ENCODE data around the gene PNP.

Gene PNP

DNA sequence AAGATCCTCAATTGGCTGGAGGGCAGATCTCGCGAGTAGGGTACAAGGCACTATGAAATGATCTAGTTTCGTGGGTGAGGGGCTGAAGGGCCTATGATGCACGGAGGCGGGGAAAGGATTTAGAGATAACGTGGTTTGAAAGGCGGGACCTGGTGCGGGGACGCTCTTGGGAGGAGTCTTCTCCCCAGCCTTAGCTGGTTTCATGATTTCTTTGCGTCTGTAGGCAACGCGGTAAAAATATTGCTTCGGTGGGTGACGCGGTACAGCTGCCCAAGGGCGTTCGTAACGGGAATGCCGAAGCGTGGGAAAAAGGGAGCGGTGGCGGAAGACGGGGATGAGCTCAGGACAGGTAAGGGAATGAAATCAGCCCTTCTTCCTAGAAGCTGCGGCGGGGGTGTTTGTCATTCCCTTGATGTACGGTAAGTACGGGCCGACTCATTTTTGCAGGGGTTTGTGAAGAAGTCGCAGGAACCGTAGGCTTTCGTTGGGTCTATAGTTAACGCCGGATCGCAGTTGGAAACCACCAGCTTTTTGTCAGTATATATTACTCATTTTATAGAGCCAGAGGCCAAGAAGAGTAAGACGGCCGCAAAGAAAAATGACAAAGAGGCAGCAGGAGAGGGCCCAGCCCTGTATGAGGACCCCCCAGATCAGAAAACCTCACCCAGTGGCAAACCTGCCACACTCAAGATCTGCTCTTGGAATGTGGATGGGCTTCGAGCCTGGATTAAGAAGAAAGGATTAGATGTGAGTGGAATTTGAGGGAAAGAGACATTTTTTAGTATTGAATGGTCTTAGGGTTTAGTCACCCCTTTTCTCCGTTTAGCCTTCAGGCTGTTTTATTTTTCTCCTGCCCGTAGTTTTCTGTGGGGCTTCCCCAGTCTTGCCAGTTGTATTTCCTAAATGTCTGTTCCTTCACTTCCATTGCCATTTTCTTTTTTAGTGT lies 13.6 kb upstream of the PNP start:
- peak overlapping the region; percentile 91 for H3K9ac ChIP-seq (ENCODE audit: low read depth, low read length)
- H3K9me3 ChIP-seq (ENCODE audit: control insufficient read depth, insufficient read depth, low read length): no peaks in the 10 kb centered on the region
- peak overlapping the region; percentile 85 for H3K4me3 ChIP-seq (ENCODE audit: low read depth, low read length)
- H3K27ac ChIP-seq (ENCODE audit: low read depth, low read length): peak overlapping the region; percentile 90
- H3K4me1 ChIP-seq (ENCODE audit: control insufficient read depth, insufficient read depth, low read length): peaks cover 16% of the 10 kb centered on the region
- H3K36me3 ChIP-seq (ENCODE audit: control insufficient read depth, insufficient read depth, low read length): peaks cover 65% of the 10 kb centered on the region
- H3K27me3 ChIP-seq (ENCODE audit: control insufficient read depth, insufficient read depth, low read length): no peaks in the 10 kb centered on the region

DNA sequence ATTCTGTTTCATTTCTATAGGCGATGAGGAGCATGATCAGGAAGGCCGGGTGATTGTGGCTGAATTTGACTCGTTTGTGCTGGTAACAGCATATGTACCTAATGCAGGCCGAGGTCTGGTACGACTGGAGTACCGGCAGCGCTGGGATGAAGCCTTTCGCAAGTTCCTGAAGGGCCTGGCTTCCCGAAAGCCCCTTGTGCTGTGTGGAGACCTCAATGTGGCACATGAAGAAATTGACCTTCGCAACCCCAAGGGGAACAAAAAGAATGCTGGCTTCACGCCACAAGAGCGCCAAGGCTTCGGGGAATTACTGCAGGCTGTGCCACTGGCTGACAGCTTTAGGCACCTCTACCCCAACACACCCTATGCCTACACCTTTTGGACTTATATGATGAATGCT lies 12.2 kb upstream of the PNP start:
- H3K4me1 ChIP-seq (ENCODE audit: control insufficient read depth, insufficient read depth, low read length): peaks cover 17% of the 10 kb centered on the region
- 0 out of 2 replicates have a peak overlapping the region, but pooled peaks have one; percentile 85 for H3K4me3 ChIP-seq (ENCODE audit: low read depth, low read length)
- peak overlapping the region; percentile 60 for H3K27ac ChIP-seq (ENCODE audit: low read depth, low read length)
- H3K27me3 ChIP-seq (ENCODE audit: control insufficient read depth, insufficient read depth, low read length): no peaks in the 10 kb centered on the region
- H3K36me3 ChIP-seq (ENCODE audit: control insufficient read depth, insufficient read depth, low read length): peaks cover 52% of the 10 kb centered on the region
- no peak overlapping the region for H3K9ac ChIP-seq (ENCODE audit: low read depth, low read length)
- no peaks in the 10 kb centered on the region for H3K9me3 ChIP-seq (ENCODE audit: control insufficient read depth, insufficient read depth, low read length)

DNA sequence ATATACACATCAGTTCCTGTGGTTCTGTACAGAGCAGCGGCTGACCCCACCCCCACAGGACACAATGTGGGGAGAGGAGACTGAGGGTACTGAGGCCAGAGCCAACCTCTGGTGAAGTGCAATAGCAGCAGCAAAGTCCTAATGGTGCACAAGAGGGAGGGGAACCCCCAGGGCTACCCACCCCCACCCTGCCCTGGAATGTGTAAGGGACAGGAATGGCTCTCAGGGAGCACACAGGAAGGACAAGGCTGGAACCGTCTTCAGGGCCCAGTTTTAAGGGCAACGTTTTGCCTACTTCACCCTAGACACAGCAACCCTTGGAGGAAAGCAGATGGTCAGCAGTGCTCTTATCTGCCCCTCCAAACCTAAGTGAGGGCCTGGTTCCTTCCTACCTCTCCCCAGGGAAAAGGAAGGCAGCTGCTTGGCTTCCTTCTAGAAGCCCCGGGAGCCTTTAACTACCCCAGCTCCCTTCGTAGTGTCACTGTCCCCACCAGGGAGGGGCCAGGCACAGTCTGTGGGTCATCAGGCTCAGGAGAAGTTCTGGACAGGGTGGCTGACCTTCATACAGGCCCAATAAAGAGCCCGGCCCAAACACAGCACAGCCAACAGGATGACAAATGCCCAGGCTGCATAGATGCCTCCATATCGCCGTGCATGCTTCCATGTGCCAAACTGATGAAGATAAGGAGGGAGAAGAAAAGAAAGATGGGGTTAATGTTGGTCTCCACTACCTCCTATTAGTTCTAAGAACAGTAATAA lies 11.0 kb upstream of the PNP start:
- Histone ChIP-seq H3K4me3 (ENCODE audit: low read depth, low read length) (no peak overlapping the region), H3K9me3 (ENCODE audit: control insufficient read depth, insufficient read depth, low read length) (no peaks in the 10 kb centered on the region), H3K27me3 (ENCODE audit: control insufficient read depth, insufficient read depth, low read length) (no peaks in the 10 kb centered on the region), H3K27ac (ENCODE audit: low read depth, low read length) (peak overlapping the region; percentile 60), H3K4me1 (ENCODE audit: control insufficient read depth, insufficient read depth, low read length) (peaks cover 20% of the 10 kb centered on the region), H3K36me3 (ENCODE audit: control insufficient read depth, insufficient read depth, low read length) (peaks cover 46% of the 10 kb centered on the region), H3K9ac (ENCODE audit: low read depth, low read length) (no peak overlapping the region)

DNA sequence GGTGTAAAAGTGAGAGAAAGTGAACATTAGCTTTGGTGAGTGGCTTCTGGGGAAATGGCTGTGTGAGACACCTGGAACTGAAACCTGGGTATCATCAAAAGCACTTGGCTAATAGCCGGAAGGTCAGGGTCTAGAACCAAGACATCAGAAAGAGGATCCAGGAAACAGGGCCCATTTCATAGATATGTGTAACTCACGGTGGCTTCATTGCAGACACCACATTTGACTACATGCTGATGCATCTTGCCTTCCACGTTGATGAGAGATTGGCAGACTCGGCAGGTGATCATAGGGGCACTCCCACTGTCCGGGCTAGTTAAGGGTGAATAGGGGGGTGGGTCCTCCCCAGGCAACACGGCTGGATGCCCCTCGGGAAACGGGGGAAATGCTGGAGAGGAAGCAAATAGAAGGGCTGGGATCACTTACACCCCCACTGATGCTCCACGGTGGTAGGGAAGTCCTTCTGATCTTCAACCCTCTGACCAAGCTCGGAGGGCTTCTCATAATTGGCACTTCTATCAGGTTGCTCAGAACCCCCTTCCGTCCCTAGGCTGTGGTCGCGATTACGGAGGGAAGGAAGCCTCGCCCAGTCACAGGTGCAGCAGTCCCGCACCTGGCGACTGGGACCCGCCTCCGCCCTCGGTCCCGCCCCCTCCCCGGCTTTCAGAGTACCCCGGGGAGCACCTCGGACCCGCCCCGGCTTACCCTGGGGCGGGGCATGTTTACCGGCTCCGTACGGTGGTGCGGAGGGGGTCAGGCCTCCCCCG lies 8.6 kb upstream of the PNP start:
- Histone ChIP-seq H3K27ac (ENCODE audit: low read depth, low read length) (peak overlapping the region; percentile 96), H3K36me3 (ENCODE audit: control insufficient read depth, insufficient read depth, low read length) (peaks cover 46% of the 10 kb centered on the region), H3K4me1 (ENCODE audit: control insufficient read depth, insufficient read depth, low read length) (peaks cover 20% of the 10 kb centered on the region)

DNA sequence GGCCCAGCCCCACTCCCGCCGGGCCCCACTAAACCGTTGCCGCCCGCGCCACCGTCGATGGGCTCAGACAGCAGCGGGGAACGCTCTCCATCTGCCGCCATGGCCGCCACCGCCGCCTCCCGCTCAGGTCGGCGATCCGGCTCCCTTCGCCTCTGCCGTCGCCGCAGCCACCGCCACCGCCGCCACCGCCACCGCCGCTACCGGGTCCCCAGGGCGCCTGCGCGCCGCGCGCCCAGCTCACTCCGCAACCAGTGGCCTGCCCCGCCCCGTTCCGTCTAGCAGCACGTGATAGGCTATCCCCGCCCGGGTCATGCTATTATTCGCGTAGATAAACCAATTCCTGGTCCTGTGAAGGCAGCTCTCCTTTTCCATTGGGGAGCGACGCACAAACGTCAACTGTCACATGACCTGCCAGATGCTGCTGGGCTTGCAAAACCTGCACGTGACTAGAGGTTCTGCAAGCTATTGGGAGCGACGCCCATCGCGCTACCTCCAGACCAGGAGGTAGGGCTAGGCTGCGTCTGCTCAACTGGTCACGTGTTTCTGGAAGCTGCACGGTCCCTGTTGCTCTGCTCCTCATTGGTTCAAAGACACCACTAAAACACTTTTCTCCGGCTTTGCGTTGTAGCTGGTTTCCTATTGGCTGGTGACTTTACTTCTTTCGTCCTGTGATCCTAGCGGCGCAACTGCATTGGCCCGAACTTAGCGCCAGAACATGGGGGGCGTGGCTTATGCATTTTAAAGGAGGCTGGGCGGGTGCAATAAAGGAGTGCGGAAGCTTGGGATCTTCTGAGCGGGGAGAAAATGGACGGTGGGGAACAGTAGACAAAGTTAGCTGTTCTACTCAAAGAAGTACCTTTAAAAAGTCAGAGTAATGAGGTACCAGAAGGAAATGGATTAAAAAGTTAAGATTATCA lies 7.7 kb upstream of the PNP start, which contains the start of gene PIP4P1:
Gene PIP4P1 (minus strand): TSS at position 210 of the 917 bp plus-strand sequence. CDS start 109 bp downstream, at position 101.
- peak within 1 kb of the TSS; percentile 96 for H3K27ac ChIP-seq (ENCODE audit: low read depth, low read length)
- H3K36me3 ChIP-seq (ENCODE audit: control insufficient read depth, insufficient read depth, low read length): peaks cover 40% of the 10 kb centered on the region
- H3K4me1 ChIP-seq (ENCODE audit: control insufficient read depth, insufficient read depth, low read length): peaks cover 15% of the 10 kb centered on the region; the same call in 1 of the 2 replicates
- H3K27me3 ChIP-seq (ENCODE audit: control insufficient read depth, insufficient read depth, low read length): no peaks in the 10 kb centered on the region
- H3K4me3 ChIP-seq (ENCODE audit: low read depth, low read length): peak within 1 kb of the TSS; percentile 90
- H3K9ac ChIP-seq (ENCODE audit: low read depth, low read length): peak within 1 kb of the TSS; percentile 57
- H3K9me3 ChIP-seq (ENCODE audit: control insufficient read depth, insufficient read depth, low read length): no peaks in the 10 kb centered on the region

More for the DNA sequence above, 8.6 kb upstream of the PNP start:
- H3K9me3 ChIP-seq (ENCODE audit: control insufficient read depth, insufficient read depth, low read length): no peaks in the 10 kb centered on the region
- H3K4me3 ChIP-seq (ENCODE audit: low read depth, low read length): peak overlapping the region; percentile 90
- H3K9ac ChIP-seq (ENCODE audit: low read depth, low read length): peak overlapping the region; percentile 55
- no peaks in the 10 kb centered on the region for H3K27me3 ChIP-seq (ENCODE audit: control insufficient read depth, insufficient read depth, low read length)

DNA sequence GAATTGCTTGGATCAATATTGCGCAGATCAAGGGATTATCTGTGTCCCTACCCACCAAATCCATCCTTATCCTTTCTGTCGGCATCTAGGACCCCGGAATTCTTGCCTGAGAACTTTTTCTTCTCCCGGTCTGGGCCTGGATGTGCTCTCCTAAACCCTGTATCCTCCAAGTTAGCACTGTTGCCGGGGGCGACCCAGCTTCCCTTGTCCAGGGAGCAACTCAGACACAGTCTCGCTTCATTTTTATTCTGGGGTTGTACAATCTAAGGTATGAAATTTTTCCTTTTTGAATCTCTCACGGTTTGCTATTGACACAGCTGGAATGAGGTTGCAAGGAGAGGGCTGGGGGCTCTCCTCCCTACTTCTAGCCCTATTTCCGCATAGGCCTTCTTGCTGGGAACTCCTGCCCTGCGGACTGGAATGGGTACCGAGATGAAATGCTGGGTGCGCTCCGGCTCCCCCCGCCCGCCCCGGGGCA lies 403 bp upstream of the PNP start:
- H3K36me3 ChIP-seq (ENCODE audit: control insufficient read depth, insufficient read depth, low read length): peaks cover 21% of the 10 kb centered on the region
- H3K9ac ChIP-seq (ENCODE audit: low read depth, low read length): no peak overlapping the region
- H3K27me3 ChIP-seq (ENCODE audit: control insufficient read depth, insufficient read depth, low read length): no peaks in the 10 kb centered on the region
- H3K4me3 ChIP-seq (ENCODE audit: low read depth, low read length): peak overlapping the region; percentile 88
- H3K9me3 ChIP-seq (ENCODE audit: control insufficient read depth, insufficient read depth, low read length): no peaks in the 10 kb centered on the region
- H3K27ac ChIP-seq (ENCODE audit: low read depth, low read length): peak overlapping the region; percentile 71
- H3K4me1 ChIP-seq (ENCODE audit: control insufficient read depth, insufficient read depth, low read length): no peaks in the 10 kb centered on the region; the same call in 1 of the 2 replicates

DNA sequence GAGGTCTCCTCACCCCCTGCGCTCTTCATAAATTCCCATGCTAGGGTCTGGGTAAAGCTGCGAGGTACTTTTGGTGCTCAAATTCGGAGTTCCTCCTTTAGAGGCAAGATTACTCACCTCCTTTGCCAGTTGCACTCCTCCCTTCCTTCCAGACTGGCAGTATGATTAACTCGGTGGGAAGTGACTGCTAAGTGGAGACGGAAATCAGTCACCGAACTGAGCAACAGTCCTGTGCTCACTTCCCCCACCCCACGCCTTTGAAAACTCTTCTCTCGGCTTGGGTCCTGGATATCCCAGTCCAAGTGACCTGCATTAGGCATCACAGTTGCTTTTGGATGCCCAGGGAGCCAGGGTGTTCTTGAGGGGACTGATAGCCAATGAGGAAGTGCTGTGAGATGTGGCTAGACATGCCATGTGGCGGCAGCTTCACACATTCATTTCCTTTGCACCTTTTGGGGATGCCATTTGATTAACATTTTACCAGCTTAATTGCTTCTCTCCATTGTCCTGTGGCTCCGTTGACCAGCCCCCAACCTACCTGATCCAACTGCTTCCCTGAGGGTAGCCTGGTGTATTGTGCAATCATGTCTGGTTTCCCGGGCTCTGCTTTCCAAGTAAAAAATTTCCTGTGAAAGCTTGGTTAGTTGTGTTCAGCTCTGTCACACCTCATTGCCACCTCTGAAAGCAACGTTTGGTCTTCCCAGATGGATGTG lies 840 bp downstream of the PNP start:
- no peaks in the 10 kb centered on the region; the same call in 1 of the 2 replicates for H3K4me1 ChIP-seq (ENCODE audit: control insufficient read depth, insufficient read depth, low read length)
- H3K36me3 ChIP-seq (ENCODE audit: control insufficient read depth, insufficient read depth, low read length): peaks cover 33% of the 10 kb centered on the region
- H3K27me3 ChIP-seq (ENCODE audit: control insufficient read depth, insufficient read depth, low read length): no peaks in the 10 kb centered on the region
- H3K9ac ChIP-seq (ENCODE audit: low read depth, low read length): peak overlapping the region; percentile 76
- H3K4me3 ChIP-seq (ENCODE audit: low read depth, low read length): peak overlapping the region; percentile 88
- H3K9me3 ChIP-seq (ENCODE audit: control insufficient read depth, insufficient read depth, low read length): no peaks in the 10 kb centered on the region
- H3K27ac ChIP-seq (ENCODE audit: low read depth, low read length): peak overlapping the region; percentile 71

DNA sequence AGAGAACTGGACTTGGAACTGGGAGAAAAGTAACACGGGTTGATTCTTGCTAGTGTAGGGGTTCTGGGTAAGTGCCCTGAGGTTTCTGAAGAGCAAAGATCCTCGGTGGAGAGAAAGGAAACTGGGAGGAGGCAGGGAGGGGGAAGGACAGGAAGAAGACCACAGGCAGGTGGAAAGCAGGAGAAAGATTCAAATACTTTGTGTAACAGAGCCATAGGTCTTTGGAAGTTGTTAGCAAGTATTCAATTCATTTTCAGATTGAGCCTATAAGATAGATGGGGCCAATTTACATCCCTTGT lies 1.3 kb downstream of the PNP start:
- H3K36me3 ChIP-seq (ENCODE audit: control insufficient read depth, insufficient read depth, low read length): peaks cover 38% of the 10 kb centered on the region
- no peaks in the 10 kb centered on the region for H3K27me3 ChIP-seq (ENCODE audit: control insufficient read depth, insufficient read depth, low read length)
- peak overlapping the region; percentile 76 for H3K9ac ChIP-seq (ENCODE audit: low read depth, low read length)
- peak overlapping the region; percentile 88 for H3K4me3 ChIP-seq (ENCODE audit: low read depth, low read length)
- no peaks in the 10 kb centered on the region for H3K9me3 ChIP-seq (ENCODE audit: control insufficient read depth, insufficient read depth, low read length)
- no peaks in the 10 kb centered on the region; the same call in 1 of the 2 replicates for H3K4me1 ChIP-seq (ENCODE audit: control insufficient read depth, insufficient read depth, low read length)
- H3K27ac ChIP-seq (ENCODE audit: low read depth, low read length): no peak overlapping the region

DNA sequence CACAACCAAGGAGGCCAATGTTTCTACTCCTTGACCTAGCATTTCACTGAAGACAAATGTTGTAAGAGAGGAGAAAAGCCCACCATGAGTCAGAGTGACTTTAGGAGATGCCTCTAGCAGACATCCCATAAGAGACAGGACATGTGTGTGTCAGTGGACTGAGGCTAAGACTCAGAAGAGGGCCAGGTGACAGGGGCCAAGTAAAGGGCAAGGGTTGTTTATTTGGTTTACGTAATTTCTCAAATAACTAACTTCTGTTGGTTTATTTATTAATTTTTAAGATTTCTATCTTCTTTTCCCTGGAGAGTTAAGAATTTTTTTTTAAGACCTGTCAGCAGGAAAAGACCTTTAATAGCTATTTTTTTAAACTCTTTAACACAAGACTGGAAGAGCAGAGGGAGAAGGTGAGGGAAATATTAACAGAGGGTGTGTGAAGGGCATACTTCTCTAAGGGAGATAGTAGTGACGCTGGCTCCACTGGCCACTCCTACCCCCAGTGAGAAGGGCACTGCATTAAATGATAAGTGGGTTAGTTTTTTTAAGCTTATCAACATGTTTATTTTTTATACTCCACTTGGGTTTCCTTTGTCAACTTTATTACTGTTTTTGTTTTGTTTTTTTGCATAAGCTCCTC lies 3.4 kb downstream of the PNP start:
- no peaks in the 10 kb centered on the region; the same call in 1 of the 2 replicates for H3K4me1 ChIP-seq (ENCODE audit: control insufficient read depth, insufficient read depth, low read length)

More for the DNA sequence above, 3.4 kb downstream of the PNP start:
- H3K36me3 ChIP-seq (ENCODE audit: control insufficient read depth, insufficient read depth, low read length): peaks cover 59% of the 10 kb centered on the region
- H3K9ac ChIP-seq (ENCODE audit: low read depth, low read length): no peak overlapping the region
- no peaks in the 10 kb centered on the region for H3K27me3 ChIP-seq (ENCODE audit: control insufficient read depth, insufficient read depth, low read length)
- H3K4me3 ChIP-seq (ENCODE audit: low read depth, low read length): no peak overlapping the region
- no peak overlapping the region for H3K27ac ChIP-seq (ENCODE audit: low read depth, low read length)
- H3K9me3 ChIP-seq (ENCODE audit: control insufficient read depth, insufficient read depth, low read length): no peaks in the 10 kb centered on the region
